ENCODE results near the gene ERI3. TPM values are rescaled to one million over a fixed set of nuclear protein-coding genes. Genes with fewer than 3 reads are reported as not detected.

ERI3 gene
- total RNA-seq, 1 donor from 2014 or later: 30.9 TPM

GRCh38 chr1:44239961-44240371 is 115.1 kb downstream of the ERI3 start:
- intact Hi-C loops (cut with micrococcal nuclease): no loop called here

- intact Hi-C loops (cut with micrococcal nuclease): no loop called here
These were observed 115.6 kb downstream of the ERI3 start for GRCh38 chr1:44239331-44239960.

- intact Hi-C loops (cut with micrococcal nuclease): loop anchor here (1.0 kb wide), 1 partner anchor 21 kb away; no protein-coding TSS in a partner anchor
These were observed 116.4 kb downstream of the ERI3 start for GRCh38 chr1:44238660-44239059.

GRCh38 chr1:44237721-44238457 is 117.2 kb downstream of the ERI3 start:
- intact Hi-C loops (cut with micrococcal nuclease): loop anchor here (1.0 kb wide), 1 partner anchor 21 kb away; no protein-coding TSS in a partner anchor

- intact Hi-C loops (cut with micrococcal nuclease): no loop called here
These were observed 118.4 kb downstream of the ERI3 start for GRCh38 chr1:44236490-44237272.

- intact Hi-C loops (cut with micrococcal nuclease): no loop called here
These were observed 119.2 kb downstream of the ERI3 start for GRCh38 chr1:44235808-44236207.

GRCh38 chr1:44233593-44233992 is 121.5 kb downstream of the ERI3 start:
- intact Hi-C loops (cut with micrococcal nuclease): no loop called here

- intact Hi-C loops (cut with micrococcal nuclease): no loop called here
These were observed 124.3 kb downstream of the ERI3 start for GRCh38 chr1:44230796-44231195.

- intact Hi-C loops (cut with micrococcal nuclease): no loop called here
These were observed 125.5 kb downstream of the ERI3 start for GRCh38 chr1:44229435-44230167.

- intact Hi-C loops (cut with micrococcal nuclease): no loop called here
These were observed 126.8 kb downstream of the ERI3 start for GRCh38 chr1:44228218-44228617.

- intact Hi-C loops (cut with micrococcal nuclease): no loop called here
These were observed 127.8 kb downstream of the ERI3 start for GRCh38 chr1:44227211-44227610.

- intact Hi-C loops (cut with micrococcal nuclease): no loop called here
These were observed 129.3 kb downstream of the ERI3 start for GRCh38 chr1:44225761-44226160.

GRCh38 chr1:44223187-44223610 is 131.9 kb downstream of the ERI3 start:
- intact Hi-C loops (cut with micrococcal nuclease): no loop called here

GRCh38 chr1:44222397-44223186 is 132.5 kb downstream of the ERI3 start:
- intact Hi-C loops (cut with micrococcal nuclease): no loop called here

- intact Hi-C loops (cut with micrococcal nuclease): no loop called here
These were observed 133.3 kb downstream of the ERI3 start for GRCh38 chr1:44221769-44222168.

- intact Hi-C loops (cut with micrococcal nuclease): no loop called here
These were observed 134.3 kb downstream of the ERI3 start for GRCh38 chr1:44220755-44221154.

- intact Hi-C loops (cut with micrococcal nuclease): no loop called here
These were observed 134.9 kb downstream of the ERI3 start for GRCh38 chr1:44220001-44220751.

GRCh38 chr1:44219301-44219626 is 135.8 kb downstream of the ERI3 start:
- intact Hi-C loops (cut with micrococcal nuclease): loop anchor here (10.0 kb wide), 2 partner anchors 244 to 1466 kb away; partner anchors contain the start of genes ATP6V0B, B4GALT2, DPH2 and GPBP1L1

GRCh38 chr1:44218503-44219300 is 136.4 kb downstream of the ERI3 start:
- intact Hi-C loops (cut with micrococcal nuclease): loop anchor here (10.0 kb wide), 2 partner anchors 244 to 1466 kb away; partner anchors contain the start of genes ATP6V0B, B4GALT2, DPH2 and GPBP1L1
